ENCODE data around the gene MOBP.

DNA sequence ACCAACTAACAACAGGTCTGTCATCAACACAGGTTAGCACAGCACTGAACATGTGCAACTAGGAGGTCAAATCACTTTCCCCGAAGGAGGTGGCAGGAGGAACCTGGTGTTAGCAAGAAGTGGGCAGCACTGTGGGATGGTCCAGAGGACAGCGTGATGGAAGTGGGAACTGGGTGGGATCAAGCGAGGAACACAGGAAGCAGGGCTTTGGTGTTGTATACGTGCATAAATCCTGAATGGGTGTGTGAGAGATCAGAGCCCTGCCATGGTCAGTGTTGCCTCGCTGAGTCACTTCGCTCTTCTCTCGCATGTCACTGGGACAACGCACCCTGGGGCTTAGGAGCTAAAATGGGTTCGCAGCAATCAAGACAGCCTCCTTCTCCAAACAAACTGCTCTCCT lies 62.1 kb downstream of the MOBP start:
- TF ChIP-seq CTCF (IDR thresholded peaks at IDR 0.05 in 2 of 3, conservative IDR thresholded peaks at IDR 0.05 in 1 of 3; ENCODE audit: borderline replicate concordance in 1 of 3, insufficient read depth in 1 of 3, low read depth in 2 of 3, low read length in 2 of 3) (no peak), POLR2A (IDR thresholded peaks at IDR 0.05; ENCODE audit: borderline replicate concordance, extremely low read depth, insufficient read depth, insufficient read length) (no peak), EZH2phosphoT487 (IDR thresholded peaks at IDR 0.05; ENCODE audit: borderline replicate concordance) (no peak)
